Transverse colon (tissue), 3 donors: Measurements from ENCODE around the gene STRADA.

Experiments
- CTCF ChIP-seq, 5 experiments: fragments of 200-600 bp in 3 of 5; fragments of 450-650 bp in 2 of 5; sonication (generic) in 3 of 5; IDR thresholded peaks; 1 replicate in 2 of 5; 2 replicates in 3 of 5; pipeline ENCODE4 v1.5.1; 2016 to 2017; ENCODE audit warnings: antibody characterized with exemption in 5 of 5, inconsistent platforms in 3 of 5, mild to moderate bottlenecking in 2 of 5, moderate library complexity in 1 of 5
- EP300 ChIP-seq: sonication (generic); formaldehyde crosslinking; IDR thresholded peaks from one replicate; pipeline ENCODE4 v1.6.1; 2017; ENCODE audit warnings: antibody characterized with exemption, low read depth

- TF ChIP-seq CTCF (IDR thresholded peaks at IDR 0.05) = no peak
- TF ChIP-seq EP300 = no peak
Observed at GRCh38 chr17:63760771-63761539, 19.4 kb upstream of the STRADA start.
